Measurements from ENCODE around the gene CCDC80. TPM values are rescaled to one million over a fixed set of nuclear protein-coding genes. Genes with fewer than 3 reads are reported as not detected.

CCDC80 gene
- polyA plus RNA-seq, 3 donors, result 0.05 TPM; not detected in 2

- no peaks in the 10 kb centered on the region for H3K36me3 ChIP-seq (replicated peaks in 1 of 2; ENCODE audit: control insufficient read depth in 1 of 2, insufficient read depth in 2 of 2, low read length in 2 of 2)
- H4K20me1 ChIP-seq (ENCODE audit: insufficient read depth, low read length), result no peaks in the 10 kb centered on the region
- peaks cover 4 to 15% of the 10 kb centered on the region in 2 donors for H3K4me1 ChIP-seq (ENCODE audit: control insufficient read depth in 1 of 2, insufficient read depth in 2 of 2, low read length in 2 of 2)
- H3K79me2 ChIP-seq (ENCODE audit: insufficient read depth, low read length), result no peaks in the 10 kb centered on the region
- no peaks in the 10 kb centered on the region for H3K36me3 Mint-ChIP-seq
- H3K9me3 ChIP-seq (replicated peaks in 1 of 2; ENCODE audit: control insufficient read depth in 1 of 2, insufficient read depth in 1 of 2, low read length in 2 of 2), result no peaks in the 10 kb centered on the region
- peaks cover 0 to 5% (median 3%) of the 10 kb centered on the region in 3 donors for H3K27me3 Mint-ChIP-seq (ENCODE audit: low read depth in 3 of 3)
- no peak for TF ChIP-seq CTCF (IDR thresholded peaks at IDR 0.05)
- 98% methylated on average over 4 of the region's 7 CpGs for WGBS (ENCODE audit: insufficient coverage)
- H3K27me3 ChIP-seq (ENCODE audit: control insufficient read depth in 2 of 2, insufficient read depth in 2 of 2, low read length in 2 of 2), result peaks cover under 1 to 4% of the 10 kb centered on the region in 2 donors
- no peak overlapping the region for H3K4me3 ChIP-seq (replicated peaks in 1 of 3; ENCODE audit: low read depth in 2 of 3, low read length in 3 of 3)
- no peak overlapping the region for H3K9ac ChIP-seq (ENCODE audit: insufficient read depth, low read length, poor library complexity, severe bottlenecking)
- peaks cover 17% of the 10 kb centered on the region for H3K4me1 Mint-ChIP-seq
- no peak overlapping the region for H3K4me3 Mint-ChIP-seq
- H3K27ac ChIP-seq (ENCODE audit: low read depth in 1 of 2, low read length in 2 of 2), result no peak overlapping the region
- no peak overlapping the region for H3K27ac Mint-ChIP-seq
- H2AFZ ChIP-seq (ENCODE audit: insufficient read depth, low read depth, low read length, poor library complexity, severe bottlenecking), result no peak overlapping the region
- no peak overlapping the region for H3K4me2 ChIP-seq (replicated peaks; ENCODE audit: extremely low read depth, low read length, poor library complexity, severe bottlenecking)
- DNase-seq, result no peak
- no peaks in the 10 kb centered on the region for H3K9me3 Mint-ChIP-seq
- intact Hi-C loops (cut with micrococcal nuclease), result loop anchor here in 1 of 2 donors (10.0 kb wide), 1 partner anchor 138 kb away; no protein-coding TSS in a partner anchor
Measured at GRCh38 chr3:112646623-112647022, 5.7 kb upstream of the CCDC80 start.

GRCh38 chr3:112644453-112644852, 3.5 kb upstream of the CCDC80 start:
- peaks cover 17% of the 10 kb centered on the region for H3K4me1 Mint-ChIP-seq
- no peak overlapping the region for H3K27ac Mint-ChIP-seq
- peaks cover 13 to 14% of the 10 kb centered on the region in 2 donors for H3K27me3 ChIP-seq (ENCODE audit: control insufficient read depth in 2 of 2, insufficient read depth in 2 of 2, low read length in 2 of 2)

More at GRCh38 chr3:112644453-112644852, 3.5 kb upstream of the CCDC80 start:
- Histone ChIP-seq H3K36me3 (replicated peaks in 1 of 2; ENCODE audit: control insufficient read depth in 1 of 2, insufficient read depth in 2 of 2, low read length in 2 of 2) (no peaks in the 10 kb centered on the region), H4K20me1 (ENCODE audit: insufficient read depth, low read length) (no peaks in the 10 kb centered on the region), H2AFZ (ENCODE audit: insufficient read depth, low read depth, low read length, poor library complexity, severe bottlenecking) (no peak overlapping the region), H3K4me1 (ENCODE audit: control insufficient read depth in 1 of 2, insufficient read depth in 2 of 2, low read length in 2 of 2) (peaks cover 4 to 15% of the 10 kb centered on the region in 2 donors), H3K9me3 (replicated peaks in 1 of 2; ENCODE audit: control insufficient read depth in 1 of 2, insufficient read depth in 1 of 2, low read length in 2 of 2) (no peaks in the 10 kb centered on the region), H3K79me2 (ENCODE audit: insufficient read depth, low read length) (no peaks in the 10 kb centered on the region), H3K4me3 (replicated peaks in 1 of 3; ENCODE audit: low read depth in 2 of 3, low read length in 3 of 3) (no peak overlapping the region), H3K27ac (ENCODE audit: low read depth in 1 of 2, low read length in 2 of 2) (no peak overlapping the region), H3K4me2 (replicated peaks; ENCODE audit: extremely low read depth, low read length, poor library complexity, severe bottlenecking) (no peak overlapping the region), H3K9ac (ENCODE audit: insufficient read depth, low read length, poor library complexity, severe bottlenecking) (no peak overlapping the region)
- DNase-seq, result no peak
- intact Hi-C loops (cut with micrococcal nuclease), result loop anchor here (5.0 to 10.0 kb wide), 3 partner anchors 140 to 338 kb away; partner anchors contain the start of gene CD200R1 (in 1 of the 2)
- Mint-ChIP-seq H3K27me3 (ENCODE audit: low read depth in 3 of 3) (peaks cover 0 to 3% (median 3%) of the 10 kb centered on the region in 3 donors), H3K9me3 (no peaks in the 10 kb centered on the region), H3K36me3 (no peaks in the 10 kb centered on the region), H3K4me3 (no peak overlapping the region)
- 95% methylated on average over 4 of the region's 4 CpGs for WGBS (ENCODE audit: insufficient coverage)
- TF ChIP-seq CTCF (IDR thresholded peaks at IDR 0.05), result no peak
